ENCODE measurements around the gene GABARAP. TPM values are rescaled to one million over a fixed set of nuclear protein-coding genes. Genes with fewer than 3 reads are reported as not detected.

Gene GABARAP
- total and polyA plus RNA-seq, 2 of the 8 experiments (the other 6 are each of a cell fraction or from before 2014, with no cell fraction given): 252 to 581 TPM

DNA sequence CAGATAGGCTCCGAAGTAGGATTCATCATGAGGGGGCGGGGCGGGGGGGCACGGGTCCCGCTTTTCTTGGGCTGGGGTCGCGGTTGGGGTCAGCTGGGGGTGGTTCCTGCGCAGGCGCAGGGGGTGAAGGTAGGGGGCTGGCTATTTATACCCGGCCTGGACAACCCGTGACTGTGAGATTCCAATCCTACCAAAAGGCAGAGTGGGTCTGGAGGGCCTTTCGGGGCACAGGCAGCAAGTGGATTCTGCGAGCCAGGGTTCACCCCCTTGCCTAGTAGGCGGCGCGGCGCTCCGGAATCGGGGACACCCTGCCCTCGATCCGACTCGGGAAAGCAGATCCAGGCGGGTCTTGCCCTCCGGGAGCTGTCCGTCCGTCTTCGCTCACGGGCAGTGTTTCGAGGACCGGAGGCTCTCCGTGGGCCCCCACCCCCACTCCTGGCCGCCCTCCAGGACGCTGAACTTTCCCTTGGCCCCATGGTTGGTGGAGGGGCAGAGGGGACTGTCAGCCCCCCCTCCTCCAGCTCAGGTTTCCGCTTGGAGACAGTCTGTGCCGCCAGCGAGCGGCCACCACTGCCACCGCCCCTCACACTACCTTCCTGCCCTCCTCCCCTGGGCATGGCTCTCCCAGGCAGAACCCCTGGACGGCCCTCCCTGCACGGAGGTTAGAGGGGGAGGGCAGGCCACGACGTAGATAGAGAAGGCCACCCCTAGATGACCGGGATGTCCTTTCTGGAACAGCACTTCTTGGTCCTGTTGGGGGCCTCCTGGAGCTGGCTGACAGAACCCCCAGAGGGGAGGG, 39.9 kb upstream of the GABARAP start (continued):
- TF ChIP-seq, protein P1, sequence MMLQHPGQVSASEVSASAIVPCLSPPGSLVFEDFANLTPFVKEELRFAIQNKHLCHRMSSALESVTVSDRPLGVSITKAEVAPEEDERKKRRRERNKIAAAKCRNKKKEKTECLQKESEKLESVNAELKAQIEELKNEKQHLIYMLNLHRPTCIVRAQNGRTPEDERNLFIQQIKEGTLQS (IDR thresholded peaks at IDR 0.05; ENCODE audit: insufficient read depth, low read depth, low read length): no peak
- no peak for TF ChIP-seq GABPA (IDR thresholded peaks at IDR 0.05; ENCODE audit: borderline replicate concordance, insufficient read depth, low read length)
- TF ChIP-seq SRF (IDR thresholded peaks at IDR 0.05; ENCODE audit: low read depth, low read length): no peak
- no peak for TF ChIP-seq RFX5 (IDR thresholded peaks at IDR 0.05; ENCODE audit: borderline replicate concordance, low read depth, low read length)
- TF ChIP-seq TCF12 (IDR thresholded peaks at IDR 0.05; ENCODE audit: low read depth, low read length): no peak
- no peak for TF ChIP-seq PHF8 (conservative IDR thresholded peaks at IDR 0.05; ENCODE audit: low read depth, low read length)
- TF ChIP-seq, protein P2, sequence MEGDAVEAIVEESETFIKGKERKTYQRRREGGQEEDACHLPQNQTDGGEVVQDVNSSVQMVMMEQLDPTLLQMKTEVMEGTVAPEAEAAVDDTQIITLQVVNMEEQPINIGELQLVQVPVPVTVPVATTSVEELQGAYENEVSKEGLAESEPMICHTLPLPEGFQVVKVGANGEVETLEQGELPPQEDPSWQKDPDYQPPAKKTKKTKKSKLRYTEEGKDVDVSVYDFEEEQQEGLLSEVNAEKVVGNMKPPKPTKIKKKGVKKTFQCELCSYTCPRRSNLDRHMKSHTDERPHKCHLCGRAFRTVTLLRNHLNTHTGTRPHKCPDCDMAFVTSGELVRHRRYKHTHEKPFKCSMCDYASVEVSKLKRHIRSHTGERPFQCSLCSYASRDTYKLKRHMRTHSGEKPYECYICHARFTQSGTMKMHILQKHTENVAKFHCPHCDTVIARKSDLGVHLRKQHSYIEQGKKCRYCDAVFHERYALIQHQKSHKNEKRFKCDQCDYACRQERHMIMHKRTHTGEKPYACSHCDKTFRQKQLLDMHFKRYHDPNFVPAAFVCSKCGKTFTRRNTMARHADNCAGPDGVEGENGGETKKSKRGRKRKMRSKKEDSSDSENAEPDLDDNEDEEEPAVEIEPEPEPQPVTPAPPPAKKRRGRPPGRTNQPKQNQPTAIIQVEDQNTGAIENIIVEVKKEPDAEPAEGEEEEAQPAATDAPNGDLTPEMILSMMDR (IDR thresholded peaks at IDR 0.05; ENCODE audit: control extremely low read depth in 1 of 3, insufficient read depth in 1 of 3, low read depth in 1 of 3, low read length in 3 of 3): no peak
- no peak for TF ChIP-seq TEAD4 (IDR thresholded peaks at IDR 0.05; ENCODE audit: low read depth, low read length)
- TF ChIP-seq KDM1A (IDR thresholded peaks at IDR 0.05; ENCODE audit: borderline replicate concordance, low read length): no peak
- no peak for TF ChIP-seq CEBPB (IDR thresholded peaks at IDR 0.05; ENCODE audit: low read depth, low read length)
- no peak for TF ChIP-seq EZH2 (IDR thresholded peaks at IDR 0.05; ENCODE audit: low read depth, low read length, severe bottlenecking)
- no peak for TF ChIP-seq SAP30 (IDR thresholded peaks at IDR 0.05; ENCODE audit: insufficient read depth, insufficient replicate concordance, low read length)
- no peak for TF ChIP-seq SIN3A (conservative IDR thresholded peaks at IDR 0.05 in 1 of 2, IDR thresholded peaks at IDR 0.05 in 1 of 2; ENCODE audit: low read depth in 1 of 2, low read length in 2 of 2)
- TF ChIP-seq, protein P3, sequence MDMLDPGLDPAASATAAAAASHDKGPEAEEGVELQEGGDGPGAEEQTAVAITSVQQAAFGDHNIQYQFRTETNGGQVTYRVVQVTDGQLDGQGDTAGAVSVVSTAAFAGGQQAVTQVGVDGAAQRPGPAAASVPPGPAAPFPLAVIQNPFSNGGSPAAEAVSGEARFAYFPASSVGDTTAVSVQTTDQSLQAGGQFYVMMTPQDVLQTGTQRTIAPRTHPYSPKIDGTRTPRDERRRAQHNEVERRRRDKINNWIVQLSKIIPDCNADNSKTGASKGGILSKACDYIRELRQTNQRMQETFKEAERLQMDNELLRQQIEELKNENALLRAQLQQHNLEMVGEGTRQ (IDR thresholded peaks at IDR 0.05; ENCODE audit: low read length): no peak
- TF ChIP-seq SUZ12 (IDR thresholded peaks at IDR 0.05; ENCODE audit: low read length): no peak
